CD4-positive, CD25-positive, alpha-beta regulatory T cell (primary cell): ENCODE measurements around the gene RPL18. TPM values are rescaled to one million over a fixed set of nuclear protein-coding genes. Genes with fewer than 3 reads are reported as not detected.

ENCODE experiments used
- polyA plus RNA-seq, 4 donors: library from polyadenylated mRNA; unstranded; fragments of 300-500 nt; fragmentation: Illumina TruSeq; gene quantifications; one replicate each; pipeline ENCODE4 v1.2.3, GENCODE V29; 2021
- total RNA-seq: library from RNA; stranded (reverse); gene quantifications from one replicate; pipeline ENCODE4 v1.2.3, GENCODE V29; 2022

RPL18 gene
- total and polyA plus RNA-seq, 5 donors from 2014 or later, result 1,618 to 2,428 (median 1,903) TPM

Other genes starting within 250 kb of the RPL18 start
- gene KDELR1, start 227.6 kb downstream of the RPL18 start, total RNA-seq, result 37.6 TPM
- gene KDELR1, start 227.6 kb downstream of the RPL18 start, polyA plus RNA-seq, result 10 to 100 TPM; 28.8 to 29.9 (median 29.5) TPM
- not detected for gene GRIN2D, start 225.5 kb downstream of the RPL18 start, total RNA-seq
- not detected for gene GRIN2D, start 225.5 kb downstream of the RPL18 start, polyA plus RNA-seq
- gene GRWD1, start 173.2 kb downstream of the RPL18 start, total RNA-seq, result 29.0 TPM
- gene GRWD1, start 173.2 kb downstream of the RPL18 start, polyA plus RNA-seq, result 10 to 100 TPM; 33.9 to 52.9 (median 43.1) TPM
- 2.2 TPM for gene KCNJ14, start 163.6 kb downstream of the RPL18 start, total RNA-seq
- under 1 TPM in 3 of 4 donors, not detected in 1; 0.03 to 0.28 (median 0.18) TPM for gene KCNJ14, start 163.6 kb downstream of the RPL18 start, polyA plus RNA-seq
- 46.7 TPM for gene CYTH2, start 149.8 kb downstream of the RPL18 start, total RNA-seq
- gene CYTH2, start 149.8 kb downstream of the RPL18 start, polyA plus RNA-seq, result 10 to 100 TPM; 24.2 to 35.0 (median 30.2) TPM
- 6.3 TPM for gene LMTK3, start 107.3 kb downstream of the RPL18 start, total RNA-seq
- gene LMTK3, start 107.3 kb downstream of the RPL18 start, polyA plus RNA-seq, result not detected
- gene SULT2B1, start 67.0 kb downstream of the RPL18 start, total RNA-seq, result not detected
- gene SULT2B1, start 67.0 kb downstream of the RPL18 start, polyA plus RNA-seq, result under 1 TPM in 2 of 4 donors, not detected in 2; 0.16 to 0.82 TPM
- not detected for gene SPACA4, start 12.4 kb downstream of the RPL18 start, total RNA-seq
- gene SPACA4, start 12.4 kb downstream of the RPL18 start, polyA plus RNA-seq, result under 1 TPM in 1 of 4 donors, not detected in 3; 0.25 TPM
- 0.76 TPM for gene FAM83E, start 4.1 kb downstream of the RPL18 start, total RNA-seq
- under 1 TPM in 1 of 4 donors, not detected in 3; 0.31 TPM for gene FAM83E, start 4.1 kb downstream of the RPL18 start, polyA plus RNA-seq
- gene SPHK2, start 328 bp upstream of the RPL18 start, total RNA-seq, result 13.0 TPM
- gene SPHK2, start 328 bp upstream of the RPL18 start, polyA plus RNA-seq, result 1 to 10 TPM; 4.8 to 8.4 (median 7.5) TPM
- gene DBP, start 18.2 kb upstream of the RPL18 start, total RNA-seq, result 37.7 TPM
- 10 to 100 TPM; 71.2 to 96.6 (median 85.8) TPM for gene DBP, start 18.2 kb upstream of the RPL18 start, polyA plus RNA-seq
- 10.4 TPM for gene CA11, start 27.0 kb upstream of the RPL18 start, total RNA-seq
- 1 to 10 TPM; 4.1 to 6.3 (median 5.2) TPM for gene CA11, start 27.0 kb upstream of the RPL18 start, polyA plus RNA-seq
- gene NTN5, start 53.8 kb upstream of the RPL18 start, total RNA-seq, result 2.3 TPM
- under 1 TPM in 2 of 4 donors, not detected in 2; 0.21 to 0.30 TPM for gene NTN5, start 53.8 kb upstream of the RPL18 start, polyA plus RNA-seq
- gene FUT2, start 76.8 kb upstream of the RPL18 start, total RNA-seq, result not detected
- under 1 TPM in 2 of 4 donors, not detected in 2; 0.10 to 0.67 TPM for gene FUT2, start 76.8 kb upstream of the RPL18 start, polyA plus RNA-seq
- 1.1 TPM for gene MAMSTR, start 100.5 kb upstream of the RPL18 start, total RNA-seq
- gene MAMSTR, start 100.5 kb upstream of the RPL18 start, polyA plus RNA-seq, result under 1 TPM; 0.17 to 0.40 (median 0.30) TPM
- 0.22 TPM for gene RASIP1, start 121.4 kb upstream of the RPL18 start, total RNA-seq
- under 1 TPM; 0.13 to 0.55 (median 0.18) TPM for gene RASIP1, start 121.4 kb upstream of the RPL18 start, polyA plus RNA-seq
- gene IZUMO1, start 127.7 kb upstream of the RPL18 start, total RNA-seq, result not detected
- not detected for gene IZUMO1, start 127.7 kb upstream of the RPL18 start, polyA plus RNA-seq
- gene FUT1, start 133.5 kb upstream of the RPL18 start, total RNA-seq, result not detected
- gene FUT1, start 133.5 kb upstream of the RPL18 start, polyA plus RNA-seq, result under 1 TPM in 2 of 4 donors, not detected in 2; 0.06 to 0.14 TPM
- gene FGF21, start 136.3 kb upstream of the RPL18 start, total RNA-seq, result not detected
- not detected for gene FGF21, start 136.3 kb upstream of the RPL18 start, polyA plus RNA-seq
- 16.4 TPM for gene BCAT2, start 191.9 kb upstream of the RPL18 start, total RNA-seq
- 10 to 100 TPM; 19.5 to 23.0 (median 21.2) TPM for gene BCAT2, start 191.9 kb upstream of the RPL18 start, polyA plus RNA-seq
- 0.49 TPM for gene HSD17B14, start 217.3 kb upstream of the RPL18 start, total RNA-seq
- 1 to 10 TPM in 1 of 4 donors, under 1 TPM in 3; 0.29 to 2.0 (median 0.61) TPM for gene HSD17B14, start 217.3 kb upstream of the RPL18 start, polyA plus RNA-seq
- 2.8 TPM for gene PLEKHA4, start 249.4 kb upstream of the RPL18 start, total RNA-seq
- 1 to 10 TPM in 3 of 4 donors, under 1 TPM in 1; 0.84 to 4.6 (median 1.7) TPM for gene PLEKHA4, start 249.4 kb upstream of the RPL18 start, polyA plus RNA-seq